GM06990 (cell line): Measurements from ENCODE around the gene SCAANT1.

Experiments used
- DNase-seq: peaks from one replicate; pipeline ENCODE4 v3.0.0-alpha.2; 2011; ENCODE audit not compliant: insufficient read length; ENCODE audit errors: extremely low read depth
- H3K27me3 ChIP-seq: replicated peaks from 2 replicates; pipeline ENCODE4 v1.6.0; 2011; ENCODE audit warnings: low read length; ENCODE audit not compliant: control insufficient read depth, insufficient read depth
- H3K36me3 ChIP-seq: 2 replicates; pipeline ENCODE4 v1.5.1; 2011; ENCODE audit warnings: low read length; ENCODE audit not compliant: control insufficient read depth, insufficient read depth
- H3K4me3 ChIP-seq: replicated peaks from 2 replicates; pipeline ENCODE4 v1.5.1; 2011; ENCODE audit warnings: low read depth, mild to moderate bottlenecking, control low read depth, low read length
- CTCF ChIP-seq: IDR thresholded peaks from 2 replicates; pipeline ENCODE4 v1.5.1; 2011; ENCODE audit warnings: low read length, control low read depth, mild to moderate bottlenecking, inconsistent platforms; ENCODE audit not compliant: insufficient read depth, poor library complexity, severe bottlenecking

SCAANT1 gene

GRCh38 chr3:63878394-63879060 lies 33.7 kb downstream of the SCAANT1 start:
- H3K36me3 ChIP-seq = no peaks in the 10 kb centered on the region
- no peak for DNase-seq
- no peak overlapping the region for H3K4me3 ChIP-seq
- no peak for TF ChIP-seq CTCF
- no peaks in the 10 kb centered on the region for H3K27me3 ChIP-seq

- Histone ChIP-seq H3K27me3 (no peaks in the 10 kb centered on the region), H3K36me3 (no peaks in the 10 kb centered on the region), H3K4me3 (no peak overlapping the region)
- DNase-seq = no peak
- no peak for TF ChIP-seq CTCF
These were observed 34.3 kb downstream of the SCAANT1 start for GRCh38 chr3:63877737-63878393.

DNA sequence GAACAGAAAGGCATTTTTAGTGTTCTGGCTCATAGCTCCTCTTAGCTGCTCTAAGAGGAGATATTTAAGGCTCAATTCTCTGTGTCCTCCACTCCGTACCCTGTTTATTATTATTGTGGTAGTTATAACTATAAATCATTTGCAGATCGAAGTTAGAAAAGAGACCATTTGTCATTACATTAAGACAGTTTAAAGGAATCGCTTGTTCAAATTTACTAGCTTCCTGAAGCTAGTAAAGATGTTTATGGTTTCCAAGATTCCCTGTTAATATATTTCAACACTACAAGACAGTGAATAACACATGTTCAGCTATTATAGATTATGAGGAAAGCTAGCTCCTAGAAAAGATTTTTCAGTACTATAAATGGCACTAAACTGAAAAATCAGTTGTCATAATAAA lies 35.9 kb downstream of the SCAANT1 start:
- DNase-seq = no peak
- no peak for TF ChIP-seq CTCF
- H3K27me3 ChIP-seq = no peaks in the 10 kb centered on the region
- H3K36me3 ChIP-seq = no peaks in the 10 kb centered on the region
- no peak overlapping the region for H3K4me3 ChIP-seq

DNA sequence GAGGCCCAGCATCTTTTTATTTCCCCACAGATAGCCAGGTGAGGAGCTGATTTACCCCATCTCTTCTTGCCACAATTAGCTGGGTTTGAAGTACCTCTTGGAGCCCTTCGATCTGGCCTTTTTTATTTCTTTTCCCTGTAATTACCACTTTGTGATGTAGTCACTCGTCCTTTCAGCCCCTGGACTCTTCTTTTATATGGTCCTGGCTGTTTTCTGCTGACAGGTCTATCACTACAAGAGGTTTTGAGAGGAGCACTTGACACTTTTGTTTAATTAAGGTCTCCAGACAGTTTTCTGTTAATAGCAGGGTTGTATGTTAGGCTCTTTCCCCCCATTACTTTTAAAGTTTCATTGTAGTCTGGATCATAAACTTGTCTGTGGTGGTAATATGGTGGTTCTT lies 36.7 kb downstream of the SCAANT1 start:
- no peak for DNase-seq
- no peak overlapping the region for H3K4me3 ChIP-seq
- no peaks in the 10 kb centered on the region for H3K27me3 ChIP-seq
- TF ChIP-seq CTCF = no peak
- no peaks in the 10 kb centered on the region for H3K36me3 ChIP-seq

DNA sequence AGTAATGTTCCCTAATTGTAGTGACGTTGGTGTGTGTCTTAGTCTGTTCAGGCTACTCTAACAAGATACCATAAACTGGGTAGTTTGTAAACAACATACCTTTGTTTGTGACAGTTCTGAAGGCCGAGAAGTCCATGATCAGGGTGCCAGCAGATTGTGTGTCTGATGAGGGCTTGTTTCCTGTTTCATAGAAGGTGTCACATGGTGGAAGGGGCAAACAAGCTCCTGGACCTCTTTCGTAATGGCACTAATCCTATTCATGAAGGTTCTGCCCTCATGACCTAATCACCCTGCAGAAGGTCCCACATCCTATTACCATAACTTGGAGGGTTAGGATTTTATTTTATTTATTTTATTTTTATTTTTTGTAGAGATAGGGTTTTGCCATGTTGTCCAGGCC lies 37.4 kb downstream of the SCAANT1 start:
- no peak for DNase-seq
- no peaks in the 10 kb centered on the region for H3K27me3 ChIP-seq
- H3K36me3 ChIP-seq = no peaks in the 10 kb centered on the region
- TF ChIP-seq CTCF = no peak
- H3K4me3 ChIP-seq = no peak overlapping the region
